Neutrophil (primary cell): Measurements from ENCODE around the gene NOC2L.

Experiments used
- H3K27ac ChIP-seq: fragments of 200-600 bp; sonication (generic); 2 replicates; pipeline ENCODE4 v1.5.1; 2016; ENCODE audit warnings: mild to moderate bottlenecking, moderate library complexity
- H3K27me3 ChIP-seq: fragments of 200-600 bp; sonication (generic); 2 replicates; pipeline ENCODE4 v1.6.0; 2016; ENCODE audit warnings: mild to moderate bottlenecking
- H3K36me3 ChIP-seq: fragments of 200-600 bp; sonication (generic); 2 replicates; pipeline ENCODE4 v1.5.1; 2017
- H3K4me1 ChIP-seq, 2 experiments: fragments of 200-600 bp in 1 of 2; sonication (generic) in 1 of 2; 1 replicate in 1 of 2; 2 replicates in 1 of 2; pipeline versions ENCODE4 v1.5.1 to v1.6.1; 2013 to 2016; ENCODE audit warnings: low read depth in 1 of 2, low read length in 1 of 2, mild to moderate bottlenecking in 1 of 2, moderate library complexity in 1 of 2; ENCODE audit not compliant: control insufficient read depth in 1 of 2, insufficient read depth in 1 of 2
- H3K4me3 ChIP-seq, 2 experiments: fragments of 200-600 bp in 1 of 2; sonication (generic) in 1 of 2; 1 replicate in 1 of 2; 2 replicates in 1 of 2; pipeline ENCODE4 v1.5.1; 2013 to 2016; ENCODE audit warnings: low read depth in 1 of 2, low read length in 1 of 2, mild to moderate bottlenecking in 1 of 2, moderate library complexity in 1 of 2
- H3K9me3 ChIP-seq: fragments of 200-600 bp; sonication (generic); 2 replicates; pipeline ENCODE4 v1.5.1; 2016
- CTCF ChIP-seq: fragments of 200-600 bp; sonication (generic); IDR thresholded peaks from 2 replicates; pipeline ENCODE4 v1.5.1; 2016; ENCODE audit warnings: antibody characterized with exemption

The NOC2L gene

GRCh38 chr1:941015-941587, 18.0 kb downstream of the NOC2L start:
- Histone ChIP-seq H3K36me3 (peaks cover 21% of the 10 kb centered on the region), H3K27ac (no peak overlapping the region), H3K9me3 (no peaks in the 10 kb centered on the region), H3K27me3 (peaks cover 80% of the 10 kb centered on the region), H3K4me1 (peaks cover 0 to 23% of the 10 kb centered on the region in 2 experiments), H3K4me3 (no peak overlapping the region)
- TF ChIP-seq CTCF = no peak

GRCh38 chr1:940107-941014, 18.7 kb downstream of the NOC2L start:
- no peak overlapping the region for H3K27ac ChIP-seq
- peaks cover 87% of the 10 kb centered on the region for H3K27me3 ChIP-seq
- peaks cover 0 to 23% of the 10 kb centered on the region in 2 experiments for H3K4me1 ChIP-seq
- H3K4me3 ChIP-seq = no peak overlapping the region
- H3K9me3 ChIP-seq = no peaks in the 10 kb centered on the region
- peaks cover 13% of the 10 kb centered on the region for H3K36me3 ChIP-seq
- no peak for TF ChIP-seq CTCF

- peaks cover 94% of the 10 kb centered on the region for H3K27me3 ChIP-seq
These were observed 19.4 kb downstream of the NOC2L start for GRCh38 chr1:939511-940106.

GRCh38 chr1:938711-939489, 20.2 kb downstream of the NOC2L start:
- Histone ChIP-seq H3K27ac (no peak overlapping the region), H3K4me3 (no peak overlapping the region), H3K9me3 (no peaks in the 10 kb centered on the region), H3K36me3 (no peaks in the 10 kb centered on the region), H3K4me1 (peaks cover 0 to 23% of the 10 kb centered on the region in 2 experiments), H3K27me3 (peaks cover 92% of the 10 kb centered on the region)
- no peak for TF ChIP-seq CTCF

More at GRCh38 chr1:939511-940106, 19.4 kb downstream of the NOC2L start:
- H3K4me1 ChIP-seq = peaks cover 0 to 23% of the 10 kb centered on the region in 2 experiments
- H3K36me3 ChIP-seq = peaks cover 6% of the 10 kb centered on the region
- no peak overlapping the region for H3K27ac ChIP-seq
- H3K9me3 ChIP-seq = no peaks in the 10 kb centered on the region
- H3K4me3 ChIP-seq = no peak overlapping the region
- no peak for TF ChIP-seq CTCF

- Histone ChIP-seq H3K36me3 (no peaks in the 10 kb centered on the region), H3K27ac (no peak overlapping the region), H3K4me3 (no peak overlapping the region), H3K9me3 (no peaks in the 10 kb centered on the region), H3K27me3 (peaks cover 92% of the 10 kb centered on the region), H3K4me1 (peaks cover 0 to 23% of the 10 kb centered on the region in 2 experiments)
- no peak for TF ChIP-seq CTCF
These were observed 20.9 kb downstream of the NOC2L start for GRCh38 chr1:938088-938683.
